ENCODE results near the gene HOXA13.

DNA sequence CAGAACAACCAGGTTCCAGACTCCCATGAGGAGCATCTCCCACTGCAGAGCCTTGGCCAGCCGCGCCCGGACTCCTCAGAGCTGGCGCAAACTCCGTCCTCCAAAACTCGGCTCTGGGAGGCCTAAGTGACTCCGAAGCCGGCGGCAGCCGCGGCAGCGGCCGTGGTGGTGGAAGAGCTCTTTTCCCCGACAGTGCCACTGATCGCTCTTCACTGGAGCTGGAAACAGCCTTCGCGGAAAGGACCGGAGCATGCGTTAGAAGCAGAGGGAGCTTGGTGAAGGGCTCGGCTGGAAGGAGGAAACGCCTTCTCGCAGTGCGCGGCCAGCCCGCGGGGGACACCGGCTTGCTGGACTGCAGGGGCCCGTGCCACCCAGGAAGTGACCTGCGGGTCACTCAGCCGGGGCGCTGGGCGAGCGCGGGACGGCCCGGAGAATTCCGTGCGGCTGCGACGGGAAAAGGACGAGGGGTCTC, 5.0 kb upstream of the HOXA13 start:
- TF ChIP-seq, protein P1, sequence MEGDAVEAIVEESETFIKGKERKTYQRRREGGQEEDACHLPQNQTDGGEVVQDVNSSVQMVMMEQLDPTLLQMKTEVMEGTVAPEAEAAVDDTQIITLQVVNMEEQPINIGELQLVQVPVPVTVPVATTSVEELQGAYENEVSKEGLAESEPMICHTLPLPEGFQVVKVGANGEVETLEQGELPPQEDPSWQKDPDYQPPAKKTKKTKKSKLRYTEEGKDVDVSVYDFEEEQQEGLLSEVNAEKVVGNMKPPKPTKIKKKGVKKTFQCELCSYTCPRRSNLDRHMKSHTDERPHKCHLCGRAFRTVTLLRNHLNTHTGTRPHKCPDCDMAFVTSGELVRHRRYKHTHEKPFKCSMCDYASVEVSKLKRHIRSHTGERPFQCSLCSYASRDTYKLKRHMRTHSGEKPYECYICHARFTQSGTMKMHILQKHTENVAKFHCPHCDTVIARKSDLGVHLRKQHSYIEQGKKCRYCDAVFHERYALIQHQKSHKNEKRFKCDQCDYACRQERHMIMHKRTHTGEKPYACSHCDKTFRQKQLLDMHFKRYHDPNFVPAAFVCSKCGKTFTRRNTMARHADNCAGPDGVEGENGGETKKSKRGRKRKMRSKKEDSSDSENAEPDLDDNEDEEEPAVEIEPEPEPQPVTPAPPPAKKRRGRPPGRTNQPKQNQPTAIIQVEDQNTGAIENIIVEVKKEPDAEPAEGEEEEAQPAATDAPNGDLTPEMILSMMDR (IDR thresholded peaks at IDR 0.05), result no peak
- no peak for TF ChIP-seq POLR2A (IDR thresholded peaks at IDR 0.05)
- TF ChIP-seq EP300 (IDR thresholded peaks at IDR 0.05), result no peak

Data from tibial nerve (tissue), 4 donors.